ENCODE results near the gene KRTAP12-3. TPM values are rescaled to one million over a fixed set of nuclear protein-coding genes. Genes with fewer than 3 reads are reported as not detected.
"Not testable (repeated sequence)": the region's sequence is repeated elsewhere in the genome, so short reads cannot be mapped to it uniquely, and the experiment has no call there.

The KRTAP12-3 gene
- total and polyA plus RNA-seq, 3 donors from 2014 or later, result not detected

GRCh38 chr21:44626673-44627143 is 31.0 kb upstream of the KRTAP12-3 start, which contains the start of gene KRTAP10-9:
KRTAP10-9 (plus strand) TSS chr21:44627093; CDS start chr21:44627172, 79 bp downstream.
- H3K27ac ChIP-seq, result no peak within 1 kb of the TSS
- no peaks in the 10 kb centered on the region for H3K9me3 ChIP-seq
- DNase-seq, result peak; percentile 2
- no peaks in the 10 kb centered on the region for H3K36me3 ChIP-seq (ENCODE audit: low read depth, missing control alignments)
- 44 to 68% methylated on average over 2 to 7 of the region's 7 CpGs for WGBS, 2 donors
- intact Hi-C loops (cut with DNase I; ENCODE audit: low total_unique reads), result no loop called here
- no peak within 1 kb of the TSS for H3K4me3 ChIP-seq
- H3K4me1 ChIP-seq, result no peaks in the 10 kb centered on the region
- no peaks in the 10 kb centered on the region for H3K27me3 ChIP-seq
- TF ChIP-seq POLR2A (IDR thresholded peaks at IDR 0.05), result no peak
- no peak for TF ChIP-seq CTCF (IDR thresholded peaks at IDR 0.05)

GRCh38 chr21:44627181-44627822 is 30.4 kb upstream of the KRTAP12-3 start:
- H3K4me3 ChIP-seq; DNase-seq; H3K27me3 ChIP-seq; H3K9me3 ChIP-seq; H3K4me1 ChIP-seq; H3K36me3 ChIP-seq (ENCODE audit: low read depth, missing control alignments); intact Hi-C loops (cut with DNase I; ENCODE audit: low total_unique reads); H3K27ac ChIP-seq: not testable (repeated sequence)
- 84 to 88% methylated on average over 14 to 18 of the region's 20 CpGs for WGBS, 2 donors

- H3K4me3 ChIP-seq; intact Hi-C loops (cut with DNase I; ENCODE audit: low total_unique reads); H3K36me3 ChIP-seq (ENCODE audit: low read depth, missing control alignments); H3K27me3 ChIP-seq; H3K4me1 ChIP-seq; H3K27ac ChIP-seq; DNase-seq; H3K9me3 ChIP-seq: not testable (repeated sequence)
- WGBS, 2 donors, result 48 to 52% methylated on average over 9 to 10 of the region's 15 CpGs
These were observed 29.9 kb upstream of the KRTAP12-3 start for GRCh38 chr21:44627831-44628233.

GRCh38 chr21:44628707-44629391 is 28.9 kb upstream of the KRTAP12-3 start:
- TF ChIP-seq CTCF (IDR thresholded peaks at IDR 0.05) (no peak), POLR2A (IDR thresholded peaks at IDR 0.05) (no peak)
- Histone ChIP-seq H3K27ac (no peak overlapping the region), H3K4me3 (no peak overlapping the region), H3K9me3 (no peaks in the 10 kb centered on the region), H3K36me3 (ENCODE audit: low read depth, missing control alignments) (no peaks in the 10 kb centered on the region), H3K4me1 (no peaks in the 10 kb centered on the region), H3K27me3 (no peaks in the 10 kb centered on the region)
- intact Hi-C loops (cut with DNase I; ENCODE audit: low total_unique reads), result no loop called here
- DNase-seq, result no peak
- 78 to 89% methylated on average over 10 to 16 of the region's 18 CpGs for WGBS, 2 donors

- Histone ChIP-seq H3K4me3 (no peak overlapping the region), H3K36me3 (ENCODE audit: low read depth, missing control alignments) (no peaks in the 10 kb centered on the region), H3K9me3 (no peaks in the 10 kb centered on the region), H3K27ac (no peak overlapping the region), H3K4me1 (no peaks in the 10 kb centered on the region), H3K27me3 (no peaks in the 10 kb centered on the region)
- WGBS, 2 donors, result 75 to 88% methylated on average over 2 of the region's 2 CpGs
- no peak for DNase-seq
- no peak for TF ChIP-seq CTCF (IDR thresholded peaks at IDR 0.05)
- TF ChIP-seq POLR2A (IDR thresholded peaks at IDR 0.05), result no peak
- intact Hi-C loops (cut with DNase I; ENCODE audit: low total_unique reads), result no loop called here
These were observed 27.3 kb upstream of the KRTAP12-3 start for GRCh38 chr21:44630440-44630839.

Measured in testis (tissue), 3 donors.